HG03457 (cell line): ENCODE results near the gene CDH4.

Experiments used
- ATAC-seq: cut with Tn5 transposase; IDR thresholded peaks from one replicate; pipeline ENCODE4 v1.9.1; 2021; ENCODE audit warnings: moderate number of reproducible peaks; ENCODE audit not compliant: unreplicated experiment

Gene CDH4

GRCh38 chr20:61784801-61785566 lies 532.9 kb downstream of the CDH4 start:
- no peak for ATAC-seq

DNA sequence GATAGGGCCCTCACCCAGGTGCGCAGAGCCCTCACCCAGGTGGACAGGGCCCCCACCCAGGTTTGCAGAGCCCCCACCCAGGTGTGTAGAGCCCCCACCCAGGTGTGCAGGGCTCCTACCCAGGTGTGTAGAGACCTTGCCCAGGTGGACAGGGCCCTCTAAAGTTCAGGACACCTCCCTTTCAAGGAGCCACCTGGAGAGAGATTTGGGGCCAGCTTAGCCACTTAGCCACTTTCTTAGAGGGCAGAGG lies 533.4 kb downstream of the CDH4 start:
- no peak for ATAC-seq

- ATAC-seq, result no peak
These were observed 534.2 kb downstream of the CDH4 start for GRCh38 chr20:61786230-61786629.

- no peak for ATAC-seq
These were observed 536.3 kb downstream of the CDH4 start for GRCh38 chr20:61788343-61788742.

DNA sequence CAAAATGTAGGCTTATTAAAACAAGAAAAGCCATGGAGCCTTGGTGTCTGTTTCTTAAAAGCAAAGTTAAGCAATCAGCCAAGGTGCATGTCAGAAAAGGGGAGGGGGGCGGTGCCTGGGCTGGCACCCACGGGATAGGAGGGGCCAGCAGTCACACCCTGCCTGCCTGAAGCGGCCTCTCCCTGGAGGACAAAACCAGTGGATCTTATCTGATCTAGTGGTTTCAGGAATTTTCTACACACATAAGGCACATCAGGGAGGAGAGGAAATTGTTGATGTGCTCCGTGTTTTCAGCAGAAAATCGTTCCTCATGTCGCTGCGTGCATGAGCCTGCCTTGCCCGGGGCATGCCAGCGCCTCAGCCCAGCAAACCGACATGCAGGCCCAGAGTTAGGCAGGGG lies 537.3 kb downstream of the CDH4 start:
- no peak for ATAC-seq

GRCh38 chr20:61790116-61790827 lies 538.2 kb downstream of the CDH4 start:
- no peak for ATAC-seq

GRCh38 chr20:61791995-61792394 lies 539.9 kb downstream of the CDH4 start:
- no peak for ATAC-seq

DNA sequence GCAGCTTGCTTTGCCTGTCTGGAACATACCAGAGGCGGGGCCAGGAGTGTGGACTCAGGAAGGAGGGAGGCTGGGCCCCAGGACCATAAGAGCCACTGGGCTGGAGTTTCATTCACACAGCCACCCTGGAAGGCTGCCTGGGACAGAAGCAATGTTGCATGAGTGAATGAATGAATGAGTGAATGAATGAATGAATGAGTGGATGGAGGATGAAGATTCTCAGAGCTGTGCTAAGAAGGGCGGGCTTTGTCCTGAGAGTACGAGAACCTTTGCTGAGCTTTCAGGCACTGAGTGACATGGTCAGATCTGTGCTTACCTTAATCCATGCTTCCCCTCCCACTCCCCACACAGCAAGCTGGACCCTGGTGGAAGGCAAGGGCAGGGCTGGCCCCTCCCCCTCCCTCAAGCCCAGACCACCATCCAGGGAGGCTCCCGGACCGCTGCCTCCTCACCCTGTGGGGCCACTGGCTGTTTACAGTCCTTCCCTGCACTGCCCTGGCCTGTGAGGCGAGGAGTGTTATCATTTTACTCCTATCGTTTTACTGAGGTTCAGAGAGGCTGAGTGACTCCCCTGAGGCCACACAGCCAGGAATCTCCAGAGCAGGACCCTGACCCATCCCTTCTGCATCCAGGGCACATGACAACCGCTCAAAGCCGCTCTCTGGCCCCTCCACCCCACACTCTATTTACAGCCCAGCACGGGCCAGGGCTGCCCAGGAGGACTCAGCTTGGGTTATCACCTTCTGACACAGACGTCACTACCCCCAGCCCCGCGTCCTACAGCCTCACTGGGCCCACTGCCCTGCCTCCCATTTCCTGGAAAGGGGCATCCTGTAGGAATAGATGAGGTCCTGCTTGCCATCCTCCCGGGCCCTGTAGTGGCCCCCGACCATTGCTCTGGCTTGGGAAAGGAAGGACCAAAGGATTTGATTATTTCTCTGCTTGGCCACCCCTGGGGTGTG lies 543.9 kb downstream of the CDH4 start:
- ATAC-seq, result no peak

DNA sequence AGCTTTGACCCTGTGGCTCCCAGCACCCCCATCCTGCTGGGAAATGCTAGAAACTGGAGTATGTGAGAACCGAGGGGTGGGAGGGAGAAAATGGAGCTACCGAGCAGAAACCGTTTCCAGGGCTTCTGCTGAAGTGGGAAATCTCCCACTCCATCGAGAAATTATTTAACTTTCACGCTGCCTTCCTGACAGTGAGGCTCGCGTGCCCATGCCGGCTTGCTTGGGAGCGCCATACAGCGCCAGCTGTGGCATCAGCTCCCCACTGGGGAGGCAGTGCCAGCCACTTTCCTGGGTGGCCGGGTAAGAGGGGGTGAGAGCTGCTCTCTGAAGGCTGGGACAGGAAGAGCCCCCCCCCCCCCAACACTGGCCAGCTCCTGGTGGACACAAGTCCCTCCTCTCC lies 544.7 kb downstream of the CDH4 start:
- ATAC-seq, result no peak

DNA sequence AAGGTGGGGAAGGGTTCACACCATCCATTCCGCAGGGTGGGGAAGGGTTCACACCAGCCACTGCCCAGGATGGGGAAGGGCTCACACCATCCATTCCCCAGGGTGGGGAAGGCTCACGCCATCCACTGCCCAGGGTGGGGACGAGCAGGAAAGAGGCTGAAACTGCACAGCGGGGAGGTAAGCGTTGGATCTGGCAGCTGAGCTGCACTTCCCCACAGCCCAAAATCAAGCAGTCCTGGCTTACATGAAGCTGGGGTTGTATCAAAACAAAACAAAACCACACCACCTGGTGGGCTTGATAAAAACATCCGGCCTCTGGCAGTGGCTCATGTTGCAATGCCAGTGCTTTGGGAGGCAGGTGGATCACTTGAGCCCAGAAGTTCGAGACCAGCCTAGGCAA lies 545.1 kb downstream of the CDH4 start:
- ATAC-seq, result no peak

DNA sequence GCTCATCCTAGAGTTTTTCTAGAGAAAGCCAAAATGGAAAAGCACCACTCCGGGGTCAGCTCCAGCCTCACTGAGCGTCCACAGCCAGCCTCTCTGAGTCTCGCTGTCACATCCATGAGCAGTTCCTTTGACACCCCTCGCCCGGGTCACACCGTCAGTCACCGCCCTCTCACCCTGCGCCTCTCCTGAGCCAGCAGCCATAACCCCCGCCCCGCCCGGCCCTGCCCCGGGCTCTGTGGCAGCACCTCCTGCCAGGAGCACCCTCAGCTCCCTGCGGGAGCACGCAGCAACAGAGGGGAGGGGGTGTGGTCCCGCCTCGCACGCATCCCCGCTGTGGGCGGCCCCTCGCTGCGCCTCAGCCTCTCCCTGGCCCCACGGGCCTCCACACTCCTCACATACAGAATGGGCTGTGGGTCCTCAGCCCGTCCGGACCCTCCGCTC lies 545.9 kb downstream of the CDH4 start:
- no peak for ATAC-seq

DNA sequence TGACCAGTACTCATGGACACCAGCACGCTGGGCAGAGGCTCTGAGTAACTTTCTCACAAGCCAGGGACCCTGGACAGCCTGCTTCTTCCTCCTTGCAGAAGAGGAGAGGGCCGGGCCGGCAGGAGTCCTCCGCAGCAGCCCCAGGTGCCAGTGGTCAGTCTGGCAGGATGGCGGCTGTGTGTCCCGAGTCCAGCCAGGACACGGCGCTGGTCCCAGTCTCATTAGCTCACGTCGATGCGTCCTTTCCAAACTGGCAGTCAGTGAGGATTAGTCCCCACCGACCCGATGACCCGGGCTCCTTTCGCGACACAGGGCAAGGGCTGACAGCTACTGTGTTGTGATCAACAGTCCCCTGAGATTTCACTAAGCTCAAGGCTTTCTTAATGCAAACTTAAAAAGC lies 546.6 kb downstream of the CDH4 start:
- ATAC-seq, result no peak

GRCh38 chr20:61799394-61799923 lies 547.4 kb downstream of the CDH4 start:
- ATAC-seq, result no peak

- no peak for ATAC-seq
These were observed 547.9 kb downstream of the CDH4 start for GRCh38 chr20:61799928-61800327.

GRCh38 chr20:61800359-61801064 lies 548.5 kb downstream of the CDH4 start:
- no peak for ATAC-seq

GRCh38 chr20:61801065-61801360 lies 549.0 kb downstream of the CDH4 start:
- ATAC-seq, result no peak

- no peak for ATAC-seq
These were observed 549.4 kb downstream of the CDH4 start for GRCh38 chr20:61801428-61801827.

GRCh38 chr20:61801857-61802442 lies 549.9 kb downstream of the CDH4 start:
- no peak for ATAC-seq

DNA sequence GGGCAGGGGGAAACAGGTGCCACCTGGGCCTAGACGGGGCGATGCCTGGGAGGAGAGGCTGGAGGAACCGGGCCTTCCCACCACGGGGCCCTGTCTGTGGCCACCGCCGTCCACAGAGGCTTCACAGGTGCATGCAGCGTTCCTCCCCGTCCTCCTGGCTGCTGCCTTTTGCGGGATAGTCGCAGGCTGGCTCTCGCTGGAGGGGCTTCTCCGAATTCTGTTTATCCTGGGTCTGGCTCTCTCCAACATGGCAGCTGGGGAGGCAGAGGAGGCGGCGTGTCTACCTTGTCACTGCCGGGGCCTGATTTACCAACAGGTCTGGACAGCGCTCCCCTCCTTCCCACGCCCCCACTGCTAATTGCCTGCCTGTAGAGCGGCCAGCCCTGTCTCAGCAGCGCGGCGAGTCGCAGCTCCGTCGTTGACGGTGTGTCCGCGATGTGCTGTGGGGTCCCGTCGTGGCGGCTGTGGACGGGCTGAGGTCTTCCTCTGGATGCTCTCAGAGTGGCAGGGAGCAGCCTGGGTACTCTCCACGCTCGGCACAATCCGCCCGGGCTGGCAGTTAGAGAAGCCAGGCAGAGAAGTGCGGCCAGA lies 550.8 kb downstream of the CDH4 start:
- no peak for ATAC-seq

GRCh38 chr20:61803416-61803914 lies 551.4 kb downstream of the CDH4 start:
- no peak for ATAC-seq
